Measurements from ENCODE around the gene TMPRSS13. TPM values are rescaled to one million over a fixed set of nuclear protein-coding genes. Genes with fewer than 3 reads are reported as not detected.

TMPRSS13 gene
- total and polyA plus RNA-seq, 9 of the 15 experiments (the other 6 are each of a cell fraction or from before 2014, with no cell fraction given), result 0.11 to 0.29 (median 0.15) TPM

DNA sequence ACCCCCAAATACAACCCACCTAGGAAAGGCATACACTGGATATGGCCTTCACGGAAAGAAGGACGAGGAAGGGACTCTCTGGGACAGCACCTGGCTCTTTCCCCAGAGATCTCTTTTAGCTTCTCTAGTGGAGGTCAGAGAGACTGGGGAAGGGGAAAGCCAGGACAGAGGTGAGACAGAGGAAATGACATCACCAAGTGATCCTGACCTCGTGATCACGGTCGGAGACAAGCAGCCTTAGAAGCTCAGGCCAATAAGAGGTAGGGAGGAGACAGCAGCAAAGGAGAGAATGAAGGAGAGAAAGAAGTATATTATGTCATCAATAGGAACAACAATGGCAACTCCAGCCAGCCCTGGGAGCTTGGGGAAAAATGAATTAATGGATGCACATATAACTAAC is 15.4 kb upstream of the TMPRSS13 start (continued):
- TF ChIP-seq, protein P1, sequence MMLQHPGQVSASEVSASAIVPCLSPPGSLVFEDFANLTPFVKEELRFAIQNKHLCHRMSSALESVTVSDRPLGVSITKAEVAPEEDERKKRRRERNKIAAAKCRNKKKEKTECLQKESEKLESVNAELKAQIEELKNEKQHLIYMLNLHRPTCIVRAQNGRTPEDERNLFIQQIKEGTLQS (IDR thresholded peaks at IDR 0.05), result peak; percentile 69
- TF ChIP-seq, protein P1 (CRISPR knock-in tag; conservative IDR thresholded peaks at IDR 0.05), result no peak
- TF ChIP-seq CXXC5 (CRISPR knock-in tag; IDR thresholded peaks at IDR 0.05), result no peak
- TF ChIP-seq JUND (IDR thresholded peaks at IDR 0.05; ENCODE audit: borderline replicate concordance, low read depth, low read length), result peak; percentile 25; the same call in 1 of the 2 replicates
- TF ChIP-seq JUND (tag; IDR thresholded peaks at IDR 0.05; ENCODE audit: borderline replicate concordance, low read depth, low read length), result no peak
- TF ChIP-seq ZNF184 (CRISPR knock-in tag; IDR thresholded peaks at IDR 0.05), result no peak
- no peak for TF ChIP-seq BMI1 (IDR thresholded peaks at IDR 0.05; ENCODE audit: low read length)
- no peak for TF ChIP-seq ZNF41 (CRISPR knock-in tag; conservative IDR thresholded peaks at IDR 0.05)
- TF ChIP-seq CEBPB (tag; IDR thresholded peaks at IDR 0.05), result no peak
- TF ChIP-seq PHTF2 (CRISPR knock-in tag; IDR thresholded peaks at IDR 0.05), result no peak

DNA sequence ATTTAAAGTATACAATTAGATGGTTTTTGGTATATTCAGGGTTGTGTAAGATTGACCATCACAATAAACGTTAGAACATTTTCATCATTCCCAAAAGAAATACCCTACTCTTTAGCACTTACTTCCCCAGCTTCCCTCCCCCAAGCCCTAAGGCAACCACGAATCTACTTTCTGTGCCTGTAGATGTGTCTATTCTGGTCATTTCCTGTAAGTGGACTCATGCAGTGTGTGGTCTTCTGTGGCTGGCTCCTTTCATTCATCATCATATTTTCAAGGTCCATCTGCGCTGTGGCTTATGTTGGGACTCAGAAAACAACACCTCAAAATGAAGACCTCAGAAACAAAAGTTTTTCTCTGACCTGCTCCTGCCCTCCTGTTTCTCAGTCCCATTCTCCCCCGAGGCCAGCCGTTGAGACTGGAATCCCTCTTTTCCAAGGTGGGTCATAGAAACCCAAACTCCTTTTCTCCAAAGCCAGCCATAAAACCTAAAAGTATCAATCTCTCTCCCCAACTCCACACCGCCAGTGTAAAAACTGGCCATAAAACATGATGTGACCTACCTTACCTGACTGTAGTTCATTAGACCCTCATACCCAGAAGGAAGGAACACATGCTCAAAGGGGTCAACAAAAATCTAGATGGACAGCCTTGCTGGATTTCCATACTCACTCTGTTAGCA is 12.9 kb upstream of the TMPRSS13 start:
- Histone ChIP-seq H3K9me1 (ENCODE audit: control insufficient read depth, insufficient read depth, low read length) (no peaks in the 10 kb centered on the region), H3K36me3 (ENCODE audit: control insufficient read depth, insufficient read depth, low read length) (no peaks in the 10 kb centered on the region), H3K79me2 (ENCODE audit: control insufficient read depth, insufficient read depth, low read length) (no peaks in the 10 kb centered on the region), H2AFZ (ENCODE audit: low read depth, low read length) (no peak overlapping the region), H3K9ac (ENCODE audit: insufficient read depth in 1 of 2, low read depth in 2 of 2, low read length in 2 of 2) (no peak overlapping the region), H3K4me2 (ENCODE audit: insufficient read depth, low read length) (no peak overlapping the region), H3K4me1 (replicated peaks in 1 of 2; ENCODE audit: control insufficient read depth in 2 of 2, insufficient read depth in 2 of 2, low read length in 2 of 2) (peaks cover 3 to 21% of the 10 kb centered on the region in 2 experiments; a peak in 4 of 5 replicates), H3K27me3 (ENCODE audit: control insufficient read depth in 2 of 2, insufficient read depth in 2 of 2, low read length in 2 of 2) (peaks cover 0 to 4% of the 10 kb centered on the region in 2 experiments; a peak in 1 of 5 replicates), H4K20me1 (replicated peaks; ENCODE audit: control insufficient read depth, insufficient read depth, low read length) (no peaks in the 10 kb centered on the region; the same call in 1 of the 2 replicates), H3K4me3 (no peak overlapping the region), H3K9me3 (replicated peaks; ENCODE audit: control insufficient read depth, insufficient read depth, low read depth, low read length) (no peaks in the 10 kb centered on the region), H3K27ac (ENCODE audit: extremely low read depth, low read depth, low read length) (no peak overlapping the region)
- BruUV-seq (replicated peaks), result no TSS peak
- no peak for DNase-seq (ENCODE audit: extremely low read depth in 1 of 4, low spot score in 3 of 4)
- ChIA-PET CTCF (ENCODE audit: low intra/inter-chr PET ratio) (no interaction called here), POLR2A (interaction anchor here (0.8 kb wide), 1 partner anchor 10 kb away, joined by 4 read pairs; no protein-coding TSS in a partner anchor)
- in situ Hi-C loops (cut with MboI), result loop anchor here (10.0 kb wide), 1 partner anchor 97 kb away; no protein-coding TSS in a partner anchor
- intact Hi-C loops (cut with micrococcal nuclease), result loop anchor here (10.0 kb wide), 2 partner anchors 233 to 517 kb away; partner anchors contain the start of gene SCN2B
- WGBS (ENCODE audit: insufficient coverage, low coverage, missing lambda C conversion rate), result 27% methylated on average over 6 of the region's 6 CpGs
- no peak for ATAC-seq
- no peak for FAIRE-seq
- TF ChIP-seq, protein P2, sequence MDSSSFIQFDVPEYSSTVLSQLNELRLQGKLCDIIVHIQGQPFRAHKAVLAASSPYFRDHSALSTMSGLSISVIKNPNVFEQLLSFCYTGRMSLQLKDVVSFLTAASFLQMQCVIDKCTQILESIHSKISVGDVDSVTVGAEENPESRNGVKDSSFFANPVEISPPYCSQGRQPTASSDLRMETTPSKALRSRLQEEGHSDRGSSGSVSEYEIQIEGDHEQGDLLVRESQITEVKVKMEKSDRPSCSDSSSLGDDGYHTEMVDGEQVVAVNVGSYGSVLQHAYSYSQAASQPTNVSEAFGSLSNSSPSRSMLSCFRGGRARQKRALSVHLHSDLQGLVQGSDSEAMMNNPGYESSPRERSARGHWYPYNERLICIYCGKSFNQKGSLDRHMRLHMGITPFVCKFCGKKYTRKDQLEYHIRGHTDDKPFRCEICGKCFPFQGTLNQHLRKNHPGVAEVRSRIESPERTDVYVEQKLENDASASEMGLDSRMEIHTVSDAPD (CRISPR knock-in tag; IDR thresholded peaks at IDR 0.05), result no peak
- TF ChIP-seq FOXM1 (IDR thresholded peaks at IDR 0.05; ENCODE audit: low read depth) (no peak), FOXM1 (CRISPR knock-in tag; IDR thresholded peaks at IDR 0.05; ENCODE audit: low read depth) (no peak), ETS2 (tag; IDR thresholded peaks at IDR 0.05; ENCODE audit: borderline replicate concordance, poor library complexity, severe bottlenecking) (no peak), L3MBTL2 (IDR thresholded peaks at IDR 0.05) (no peak), PHB2 (IDR thresholded peaks at IDR 0.05; ENCODE audit: low read depth) (no peak)
- TF ChIP-seq, protein P3, sequence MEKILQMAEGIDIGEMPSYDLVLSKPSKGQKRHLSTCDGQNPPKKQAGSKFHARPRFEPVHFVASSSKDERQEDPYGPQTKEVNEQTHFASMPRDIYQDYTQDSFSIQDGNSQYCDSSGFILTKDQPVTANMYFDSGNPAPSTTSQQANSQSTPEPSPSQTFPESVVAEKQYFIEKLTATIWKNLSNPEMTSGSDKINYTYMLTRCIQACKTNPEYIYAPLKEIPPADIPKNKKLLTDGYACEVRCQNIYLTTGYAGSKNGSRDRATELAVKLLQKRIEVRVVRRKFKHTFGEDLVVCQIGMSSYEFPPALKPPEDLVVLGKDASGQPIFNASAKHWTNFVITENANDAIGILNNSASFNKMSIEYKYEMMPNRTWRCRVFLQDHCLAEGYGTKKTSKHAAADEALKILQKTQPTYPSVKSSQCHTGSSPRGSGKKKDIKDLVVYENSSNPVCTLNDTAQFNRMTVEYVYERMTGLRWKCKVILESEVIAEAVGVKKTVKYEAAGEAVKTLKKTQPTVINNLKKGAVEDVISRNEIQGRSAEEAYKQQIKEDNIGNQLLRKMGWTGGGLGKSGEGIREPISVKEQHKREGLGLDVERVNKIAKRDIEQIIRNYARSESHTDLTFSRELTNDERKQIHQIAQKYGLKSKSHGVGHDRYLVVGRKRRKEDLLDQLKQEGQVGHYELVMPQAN (IDR thresholded peaks at IDR 0.05; ENCODE audit: borderline replicate concordance), result no peak

Measured in K562 (cell line).